PC-3 (cell line): Measurements from ENCODE around the gene TRABD2B.

Experiments
- EZH2 ChIP-seq: fragments of 300-600 bp; sonication (generic); IDR thresholded peaks from one replicate; pipeline ENCODE4 v1.6.1; 2017; ENCODE audit warnings: antibody characterized with exemption, mild to moderate bottlenecking, low read length; ENCODE audit not compliant: unreplicated experiment
- EZH2phosphoT487 ChIP-seq: fragments of 300-600 bp; sonication (generic); IDR thresholded peaks from 2 replicates; pipeline ENCODE4 v1.6.1; 2018; ENCODE audit warnings: mild to moderate bottlenecking, antibody characterized with exemption, low read length, borderline replicate concordance
- TF ChIP-seq, protein P1 (sequence below): fragments of 300-600 bp; sonication (generic); conservative IDR thresholded peaks from 2 replicates; pipeline ENCODE4 v1.5.1; 2017; ENCODE audit warnings: antibody characterized with exemption, low read depth, mild to moderate bottlenecking, low read length

DNA sequence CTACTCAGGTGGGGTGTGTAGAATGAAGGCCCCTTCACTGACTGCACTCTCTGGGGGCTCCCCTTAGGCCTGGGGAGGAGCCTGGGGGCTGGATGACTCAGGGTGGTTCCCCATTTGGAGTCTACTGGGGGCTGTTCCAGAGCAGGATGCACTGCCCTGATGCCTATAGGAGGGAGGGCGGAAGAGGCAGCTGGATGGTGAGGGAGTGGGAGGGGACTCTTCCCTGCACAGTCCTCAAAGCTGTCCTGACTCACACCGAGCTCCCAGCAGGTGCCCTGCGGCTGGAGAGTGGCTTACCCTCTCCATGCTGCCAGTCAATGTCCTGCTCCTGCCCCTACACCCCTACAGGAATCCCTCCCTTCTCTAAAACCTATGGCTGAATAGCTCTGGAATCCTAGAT, 204.4 kb downstream of the TRABD2B start:
- TF ChIP-seq, protein P1, sequence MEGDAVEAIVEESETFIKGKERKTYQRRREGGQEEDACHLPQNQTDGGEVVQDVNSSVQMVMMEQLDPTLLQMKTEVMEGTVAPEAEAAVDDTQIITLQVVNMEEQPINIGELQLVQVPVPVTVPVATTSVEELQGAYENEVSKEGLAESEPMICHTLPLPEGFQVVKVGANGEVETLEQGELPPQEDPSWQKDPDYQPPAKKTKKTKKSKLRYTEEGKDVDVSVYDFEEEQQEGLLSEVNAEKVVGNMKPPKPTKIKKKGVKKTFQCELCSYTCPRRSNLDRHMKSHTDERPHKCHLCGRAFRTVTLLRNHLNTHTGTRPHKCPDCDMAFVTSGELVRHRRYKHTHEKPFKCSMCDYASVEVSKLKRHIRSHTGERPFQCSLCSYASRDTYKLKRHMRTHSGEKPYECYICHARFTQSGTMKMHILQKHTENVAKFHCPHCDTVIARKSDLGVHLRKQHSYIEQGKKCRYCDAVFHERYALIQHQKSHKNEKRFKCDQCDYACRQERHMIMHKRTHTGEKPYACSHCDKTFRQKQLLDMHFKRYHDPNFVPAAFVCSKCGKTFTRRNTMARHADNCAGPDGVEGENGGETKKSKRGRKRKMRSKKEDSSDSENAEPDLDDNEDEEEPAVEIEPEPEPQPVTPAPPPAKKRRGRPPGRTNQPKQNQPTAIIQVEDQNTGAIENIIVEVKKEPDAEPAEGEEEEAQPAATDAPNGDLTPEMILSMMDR = no peak
- TF ChIP-seq EZH2 (no peak), EZH2phosphoT487 (no peak)
